Fibroblast of villous mesenchyme (primary cell): ENCODE results near the gene UBE2D1. TPM values are rescaled to one million over a fixed set of nuclear protein-coding genes. Genes with fewer than 3 reads are reported as not detected.

ENCODE experiments used
- DNase-seq: peaks from one replicate; pipeline ENCODE4 v3.0.0-alpha.2; 2010; ENCODE audit warnings: low read depth
- H3K4me3 ChIP-seq: 2 replicates; pipeline ENCODE4 v1.5.1; 2011; ENCODE audit warnings: low read depth, mild to moderate bottlenecking, low read length
- total RNA-seq: library from RNA; depleted of rRNA; stranded (reverse); fragments of >200 nt; gene quantifications from 2 replicates; pipeline ENCODE4 v1.2.3, GENCODE V29; 2012
- TF ChIP-seq, protein P1 (sequence below): IDR thresholded peaks from 2 replicates; pipeline ENCODE4 v1.5.1; 2012; ENCODE audit warnings: low read depth, mild to moderate bottlenecking, low read length; ENCODE audit not compliant: insufficient read depth

Gene UBE2D1
- total RNA-seq, 1 donor, result 27.6 TPM

GRCh38 chr10:58320351-58321049, 14.3 kb upstream of the UBE2D1 start:
- TF ChIP-seq, protein P1, sequence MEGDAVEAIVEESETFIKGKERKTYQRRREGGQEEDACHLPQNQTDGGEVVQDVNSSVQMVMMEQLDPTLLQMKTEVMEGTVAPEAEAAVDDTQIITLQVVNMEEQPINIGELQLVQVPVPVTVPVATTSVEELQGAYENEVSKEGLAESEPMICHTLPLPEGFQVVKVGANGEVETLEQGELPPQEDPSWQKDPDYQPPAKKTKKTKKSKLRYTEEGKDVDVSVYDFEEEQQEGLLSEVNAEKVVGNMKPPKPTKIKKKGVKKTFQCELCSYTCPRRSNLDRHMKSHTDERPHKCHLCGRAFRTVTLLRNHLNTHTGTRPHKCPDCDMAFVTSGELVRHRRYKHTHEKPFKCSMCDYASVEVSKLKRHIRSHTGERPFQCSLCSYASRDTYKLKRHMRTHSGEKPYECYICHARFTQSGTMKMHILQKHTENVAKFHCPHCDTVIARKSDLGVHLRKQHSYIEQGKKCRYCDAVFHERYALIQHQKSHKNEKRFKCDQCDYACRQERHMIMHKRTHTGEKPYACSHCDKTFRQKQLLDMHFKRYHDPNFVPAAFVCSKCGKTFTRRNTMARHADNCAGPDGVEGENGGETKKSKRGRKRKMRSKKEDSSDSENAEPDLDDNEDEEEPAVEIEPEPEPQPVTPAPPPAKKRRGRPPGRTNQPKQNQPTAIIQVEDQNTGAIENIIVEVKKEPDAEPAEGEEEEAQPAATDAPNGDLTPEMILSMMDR, result no peak
- DNase-seq, result no peak
- H3K4me3 ChIP-seq, result no peak overlapping the region

GRCh38 chr10:58322072-58322834, 12.6 kb upstream of the UBE2D1 start:
- H3K4me3 ChIP-seq, result no peak overlapping the region
- TF ChIP-seq, protein P1, result no peak
- DNase-seq, result peak; percentile 62

- no peak overlapping the region for H3K4me3 ChIP-seq
- TF ChIP-seq, protein P1, result no peak
- no peak for DNase-seq
Observed at GRCh38 chr10:58322835-58323209, 12.0 kb upstream of the UBE2D1 start.

GRCh38 chr10:58326967-58327381, 7.8 kb upstream of the UBE2D1 start:
- TF ChIP-seq, protein P1, result no peak
- DNase-seq, result peak; percentile 67
- H3K4me3 ChIP-seq, result peak overlapping the region; percentile 51

DNA sequence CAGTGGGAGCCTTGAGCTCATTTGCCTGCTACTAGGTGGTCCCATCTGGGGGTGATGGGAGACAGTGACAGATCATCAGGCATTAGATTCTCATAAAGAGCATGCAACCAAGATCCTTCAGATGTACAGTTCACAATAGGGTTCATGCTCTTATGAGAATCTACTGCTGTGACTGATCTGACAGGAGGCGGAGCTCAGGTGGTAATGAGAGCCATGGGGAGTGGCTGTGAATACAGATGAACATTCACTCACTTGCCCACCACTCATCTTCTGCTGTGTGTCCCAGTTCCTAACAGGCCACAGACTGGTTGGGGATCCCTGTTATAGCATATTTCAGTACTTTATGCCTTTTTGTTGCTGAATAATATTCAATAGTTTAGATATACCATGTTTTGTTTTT, 6.6 kb upstream of the UBE2D1 start:
- H3K4me3 ChIP-seq, result no peak overlapping the region
- DNase-seq, result no peak
- TF ChIP-seq, protein P1, result no peak

- TF ChIP-seq, protein P1, result no peak
Observed at GRCh38 chr10:58330431-58330830, 4.4 kb upstream of the UBE2D1 start.

More at GRCh38 chr10:58330431-58330830, 4.4 kb upstream of the UBE2D1 start:
- no peak for DNase-seq
- no peak overlapping the region for H3K4me3 ChIP-seq
